ENCODE measurements around the gene ATG16L1.

DNA sequence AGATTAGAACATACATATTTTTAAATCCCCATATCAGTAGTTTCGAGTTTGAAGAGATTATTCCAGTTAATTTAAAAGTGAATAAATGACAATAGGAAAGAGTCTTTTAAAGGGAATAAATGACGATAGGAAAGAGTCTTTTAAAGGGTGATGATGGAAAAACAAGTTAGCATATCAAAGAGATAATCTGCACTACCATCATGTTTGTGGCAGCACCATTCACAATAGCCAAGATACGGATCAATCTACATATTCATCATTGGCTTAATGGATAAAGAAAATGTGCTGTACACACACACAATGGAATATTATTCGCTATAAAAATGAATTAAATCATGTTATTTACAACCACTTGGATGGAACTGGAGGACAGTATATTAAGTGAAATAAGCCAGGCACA, 15.0 kb downstream of the ATG16L1 start:
- TF ChIP-seq, protein P1, sequence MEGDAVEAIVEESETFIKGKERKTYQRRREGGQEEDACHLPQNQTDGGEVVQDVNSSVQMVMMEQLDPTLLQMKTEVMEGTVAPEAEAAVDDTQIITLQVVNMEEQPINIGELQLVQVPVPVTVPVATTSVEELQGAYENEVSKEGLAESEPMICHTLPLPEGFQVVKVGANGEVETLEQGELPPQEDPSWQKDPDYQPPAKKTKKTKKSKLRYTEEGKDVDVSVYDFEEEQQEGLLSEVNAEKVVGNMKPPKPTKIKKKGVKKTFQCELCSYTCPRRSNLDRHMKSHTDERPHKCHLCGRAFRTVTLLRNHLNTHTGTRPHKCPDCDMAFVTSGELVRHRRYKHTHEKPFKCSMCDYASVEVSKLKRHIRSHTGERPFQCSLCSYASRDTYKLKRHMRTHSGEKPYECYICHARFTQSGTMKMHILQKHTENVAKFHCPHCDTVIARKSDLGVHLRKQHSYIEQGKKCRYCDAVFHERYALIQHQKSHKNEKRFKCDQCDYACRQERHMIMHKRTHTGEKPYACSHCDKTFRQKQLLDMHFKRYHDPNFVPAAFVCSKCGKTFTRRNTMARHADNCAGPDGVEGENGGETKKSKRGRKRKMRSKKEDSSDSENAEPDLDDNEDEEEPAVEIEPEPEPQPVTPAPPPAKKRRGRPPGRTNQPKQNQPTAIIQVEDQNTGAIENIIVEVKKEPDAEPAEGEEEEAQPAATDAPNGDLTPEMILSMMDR (IDR thresholded peaks at IDR 0.05) = no peak
- TF ChIP-seq POLR2A (IDR thresholded peaks at IDR 0.05) = no peak

All from right lobe of liver (tissue), 4 donors.